ENCODE results near the gene AK4. TPM values are rescaled to one million over a fixed set of nuclear protein-coding genes. Genes with fewer than 3 reads are reported as not detected.

Gene AK4
- total and polyA plus RNA-seq, 2 of the 4 experiments (the other 2 are of a cell fraction): 12.4 to 30.3 TPM

GRCh38 chr1:65148548-65149350 lies 746 bp downstream of the AK4 start:
- Histone ChIP-seq H2AFZ (replicated peaks; ENCODE audit: low read length, poor library complexity) (peak overlapping the region; percentile 78), H3K9ac (ENCODE audit: low read depth, low read length) (peak overlapping the region; percentile 67; the same call in 1 of the 2 replicates), H3K4me3 (ENCODE audit: insufficient read depth, low read depth, low read length) (peak overlapping the region; percentile 98), H3K79me1 (ENCODE audit: low read depth in 1 of 2, low read length in 2 of 2) (peaks cover 0 to 7% of the 10 kb centered on the region in 2 experiments; a peak in 1 of 4 replicates), H3K9me1 (ENCODE audit: insufficient read depth, low read length) (no peaks in the 10 kb centered on the region), H2BK5ac (ENCODE audit: low read depth, low read length, poor library complexity, severe bottlenecking) (no peak overlapping the region), H3K4me1 (ENCODE audit: control insufficient read depth, insufficient read depth, low read length) (no peaks in the 10 kb centered on the region; the same call in 1 of the 2 replicates), H2BK15ac (ENCODE audit: low read depth, low read length) (no peak overlapping the region), H3K4ac (ENCODE audit: low read depth, low read length) (no peak overlapping the region), H3K14ac (replicated peaks; ENCODE audit: low read depth, low read length) (no peak overlapping the region), H3K18ac (ENCODE audit: low read depth, low read length) (peak overlapping the region; percentile 61; the same call in 1 of the 2 replicates), H2AK9ac (replicated peaks; ENCODE audit: low read depth, low read length, poor library complexity) (no peak overlapping the region), H2AK5ac (ENCODE audit: low read depth, low read length) (no peak overlapping the region; the same call in 1 of the 2 replicates), H3K56ac (ENCODE audit: extremely low read depth, insufficient read depth, low read length) (no peak overlapping the region), H3K4me2 (ENCODE audit: low read depth, low read length) (peak overlapping the region; percentile 76), H4K8ac (ENCODE audit: low read depth in 2 of 2, low read length in 2 of 2) (peak overlapping the region; percentile 9 to 46; a peak in 3 of 4 replicates), H3K36me3 (ENCODE audit: control insufficient read depth, insufficient read depth, low read length) (no peaks in the 10 kb centered on the region), H4K91ac (ENCODE audit: insufficient read depth, low read depth, low read length) (no peak overlapping the region; the same call in 1 of the 2 replicates), H4K5ac (ENCODE audit: low read depth, low read length) (peak overlapping the region; percentile 84), H4K20me1 (ENCODE audit: insufficient read depth, low read length) (no peaks in the 10 kb centered on the region; the same call in none of the 2 replicates), H2BK120ac (ENCODE audit: low read depth, low read length) (no peak overlapping the region), H2BK20ac (ENCODE audit: low read depth, low read length) (no peak overlapping the region), H3K23ac (ENCODE audit: low read depth, low read length) (no peak overlapping the region), H3K27ac (ENCODE audit: insufficient read depth, low read length) (peak overlapping the region; percentile 60; the same call in 1 of the 2 replicates), H3K9me3 (ENCODE audit: control insufficient read depth, insufficient read depth, low read length) (no peaks in the 10 kb centered on the region), H3K27me3 (ENCODE audit: control insufficient read depth, insufficient read depth, low read length) (peaks cover 29% of the 10 kb centered on the region)
- in situ Hi-C loops (cut with MboI; ENCODE audit: low sequenced_read_pairs): no loop called here
- no TSS peak for BruUV-seq (replicated peaks)
- TF ChIP-seq USF2 (IDR thresholded peaks at IDR 0.05; ENCODE audit: low read depth, low read length): no peak
- no peak for TF ChIP-seq BHLHE40 (IDR thresholded peaks at IDR 0.05; ENCODE audit: low read depth, low read length)
- dilution Hi-C loops (cut with HindIII; ENCODE audit: low sequenced_read_pairs, unreplicated experiment): no loop called here
- intact Hi-C loops (cut with micrococcal nuclease): loop anchor here (5.0 kb wide), 1 partner anchor 49 kb away; no protein-coding TSS in a partner anchor
- ChIA-PET CTCF (no interaction called here), POLR2A (ENCODE audit: unreplicated experiment) (interaction anchor here (0.6 kb wide), 1 partner anchor 115 kb away, joined by 3 read pairs; no protein-coding TSS in a partner anchor)
- 2% methylated on average over 28 of the region's 73 CpGs; no CpG with 5 or more reads in 1 of the 2 experiments for WGBS, 2 experiments (ENCODE audit: extremely low coverage in 2 of 2, insufficient read length in 1 of 2)
- DNase-seq (peak; percentile 19), ATAC-seq (ENCODE audit: low read depth) (peak; percentile 61)

All from IMR-90 (cell line).